Rectal smooth muscle tissue (tissue), 1 donor: Measurements from ENCODE around the gene CHMP2B.
"Not testable (repeated sequence)": the region's sequence is repeated elsewhere in the genome, so short reads cannot be mapped to it uniquely, and the experiment has no call there.

Source experiments
- H3K27ac ChIP-seq: one replicate; pipeline ENCODE4 v1.7.0; 2013; ENCODE audit warnings: low read depth, low read length, inconsistent platforms
- H3K27me3 ChIP-seq: one replicate; pipeline ENCODE4 v1.7.0; 2013; ENCODE audit warnings: low read length; ENCODE audit not compliant: control insufficient read depth, insufficient read depth
- H3K36me3 ChIP-seq: one replicate; pipeline ENCODE4 v1.7.0; 2013; ENCODE audit warnings: low read length; ENCODE audit not compliant: control insufficient read depth, insufficient read depth
- H3K4me1 ChIP-seq: one replicate; pipeline ENCODE4 v1.7.0; 2013; ENCODE audit warnings: low read length; ENCODE audit not compliant: control insufficient read depth, insufficient read depth
- H3K4me3 ChIP-seq: one replicate; pipeline ENCODE4 v1.7.0; 2013; ENCODE audit warnings: low read length
- H3K9ac ChIP-seq: one replicate; pipeline ENCODE4 v1.7.0; 2013; ENCODE audit warnings: low read length

CHMP2B gene

DNA sequence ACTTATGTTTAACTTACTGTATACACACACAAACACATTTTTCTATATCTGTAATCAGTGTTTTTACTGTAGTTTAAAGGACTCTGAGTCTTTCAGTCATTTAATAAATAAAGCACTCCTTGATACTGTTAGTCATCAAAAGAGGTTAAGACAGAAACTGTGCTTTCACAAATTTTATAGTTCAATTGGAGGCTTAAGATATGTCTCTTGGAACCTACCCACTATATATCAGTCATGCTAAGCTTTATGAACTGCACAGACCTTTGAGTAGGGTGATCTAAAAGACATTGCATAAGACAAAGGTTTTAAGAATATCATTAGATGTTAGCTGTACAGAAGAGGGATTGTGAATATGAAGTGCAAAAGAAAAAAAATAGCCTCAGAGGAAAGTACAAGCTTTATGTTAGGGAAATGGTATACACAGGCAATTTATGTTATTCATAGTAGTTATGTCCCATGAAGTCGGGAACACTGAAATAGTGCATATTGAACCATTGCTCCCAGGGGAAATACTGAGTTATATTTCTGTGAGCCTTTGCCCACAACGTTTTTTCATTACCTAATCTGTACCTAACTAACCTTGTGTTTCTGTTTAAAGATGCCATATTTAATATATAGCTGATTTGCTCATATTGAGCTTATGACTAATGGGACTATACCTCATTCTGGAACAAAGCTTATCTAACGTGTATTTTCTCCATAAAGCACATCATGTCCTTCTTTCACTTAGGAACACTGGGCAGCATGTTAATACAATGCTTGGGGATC lies 19.7 kb downstream of the CHMP2B start:
- no peak overlapping the region for H3K4me3 ChIP-seq
- no peaks in the 10 kb centered on the region for H3K36me3 ChIP-seq
- no peak overlapping the region for H3K9ac ChIP-seq
- H3K4me1 ChIP-seq: no peaks in the 10 kb centered on the region
- no peaks in the 10 kb centered on the region for H3K27me3 ChIP-seq
- H3K27ac ChIP-seq: no peak overlapping the region

DNA sequence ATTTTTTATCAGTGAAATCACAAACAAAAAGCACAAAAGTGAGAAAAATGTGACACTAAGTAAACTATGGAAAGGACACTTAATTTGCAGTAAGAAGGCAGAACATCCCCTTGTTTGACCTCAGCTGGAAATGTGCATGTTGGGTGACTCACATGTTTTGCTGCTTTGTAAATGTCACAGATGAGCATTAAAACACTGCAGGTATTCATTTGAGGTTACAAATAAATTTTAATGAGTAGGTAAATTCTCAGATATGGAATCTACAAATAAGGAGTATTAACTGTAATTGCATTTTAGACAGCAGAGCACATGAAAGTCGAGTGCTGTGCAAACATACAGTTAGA lies 20.3 kb downstream of the CHMP2B start:
- Histone ChIP-seq H3K9ac (no peak overlapping the region), H3K4me3 (no peak overlapping the region), H3K4me1 (no peaks in the 10 kb centered on the region), H3K27me3 (no peaks in the 10 kb centered on the region), H3K36me3 (no peaks in the 10 kb centered on the region), H3K27ac (no peak overlapping the region)

DNA sequence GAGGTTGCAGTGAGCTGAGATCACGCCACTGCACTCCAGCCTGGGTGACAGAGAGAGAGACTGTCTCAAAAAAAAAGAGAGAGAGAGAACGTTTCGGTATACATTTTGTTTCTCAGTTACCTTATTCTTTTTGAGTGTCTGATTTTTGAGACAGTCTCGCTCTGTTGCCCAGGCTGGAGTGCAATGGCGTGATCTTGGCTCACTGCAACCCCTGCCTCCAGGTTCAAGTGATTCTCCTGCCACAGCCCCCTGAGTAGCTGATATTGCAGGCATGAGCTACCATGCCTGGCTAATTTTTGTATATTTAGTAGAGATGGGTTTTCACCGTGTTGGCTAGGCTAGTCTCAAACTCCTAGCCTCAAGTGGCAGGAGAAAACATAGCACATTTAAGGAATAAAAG lies 21.1 kb downstream of the CHMP2B start:
- not testable (repeated sequence) for H3K36me3 ChIP-seq, H3K9ac ChIP-seq, H3K27me3 ChIP-seq, H3K27ac ChIP-seq, H3K4me3 ChIP-seq, H3K4me1 ChIP-seq

DNA sequence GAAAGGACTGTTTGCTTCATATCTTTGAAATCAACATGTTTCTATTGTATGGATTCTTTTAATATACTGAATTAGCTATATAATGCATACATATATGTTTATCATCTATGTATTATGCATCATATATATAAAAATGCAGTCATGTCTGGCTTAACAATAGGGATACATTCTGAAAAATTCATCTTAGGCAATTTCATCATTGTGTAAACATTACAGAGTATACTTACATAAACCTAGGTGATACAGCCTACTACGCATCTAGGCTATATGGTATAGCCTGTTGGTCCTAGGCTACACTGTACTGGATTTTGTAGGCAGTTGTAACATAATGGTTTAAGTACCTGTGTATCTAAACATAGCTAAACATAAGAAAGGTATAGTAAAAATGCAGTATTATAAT lies 21.7 kb downstream of the CHMP2B start:
- Histone ChIP-seq H3K36me3 (peaks cover 5% of the 10 kb centered on the region), H3K4me1 (no peaks in the 10 kb centered on the region), H3K27me3 (no peaks in the 10 kb centered on the region), H3K27ac (no peak overlapping the region), H3K9ac (no peak overlapping the region), H3K4me3 (no peak overlapping the region)

DNA sequence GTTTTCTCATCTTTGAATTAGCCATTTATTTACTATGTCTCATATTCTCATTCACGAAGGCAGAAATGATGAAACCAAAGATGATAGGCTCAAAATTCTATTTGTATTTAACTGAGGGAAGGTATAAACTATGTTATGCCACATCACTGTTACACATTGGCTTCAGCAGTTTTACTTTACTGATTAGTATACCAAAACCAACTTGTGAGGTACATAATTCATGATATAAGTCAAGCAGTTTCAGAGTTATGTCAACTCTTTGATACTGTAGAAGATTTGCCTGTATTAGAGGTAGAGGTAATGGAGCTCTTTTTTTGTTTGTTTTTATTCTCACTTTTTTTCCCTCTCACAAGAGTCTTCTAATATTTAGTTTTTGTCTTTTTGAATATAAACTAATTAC lies 22.9 kb downstream of the CHMP2B start:
- no peak overlapping the region for H3K27ac ChIP-seq
- no peak overlapping the region for H3K4me3 ChIP-seq
- H3K9ac ChIP-seq: no peak overlapping the region
- no peaks in the 10 kb centered on the region for H3K27me3 ChIP-seq
- H3K4me1 ChIP-seq: no peaks in the 10 kb centered on the region
- H3K36me3 ChIP-seq: peaks cover 5% of the 10 kb centered on the region

DNA sequence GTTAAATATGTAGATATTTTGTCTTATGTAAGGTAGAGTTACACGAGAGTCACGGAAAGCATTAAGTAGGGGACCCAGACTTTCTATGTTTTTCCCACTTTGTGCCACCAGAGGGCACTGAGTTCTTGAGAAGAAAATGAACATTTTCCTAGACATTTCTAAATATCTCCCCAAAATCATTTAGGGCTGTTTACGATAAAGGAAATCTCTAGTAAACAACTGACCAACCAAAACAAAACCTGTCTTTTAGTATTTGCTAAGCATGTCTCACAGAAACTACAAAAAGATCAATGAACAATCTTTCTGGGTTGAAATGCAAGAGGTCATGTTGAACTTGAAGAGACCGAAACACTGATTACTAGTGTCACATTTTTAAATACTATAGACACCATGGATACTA lies 33.2 kb downstream of the CHMP2B start:
- Histone ChIP-seq H3K9ac (no peak overlapping the region), H3K4me3 (no peak overlapping the region), H3K27me3 (no peaks in the 10 kb centered on the region), H3K27ac (no peak overlapping the region), H3K4me1 (no peaks in the 10 kb centered on the region), H3K36me3 (no peaks in the 10 kb centered on the region)

DNA sequence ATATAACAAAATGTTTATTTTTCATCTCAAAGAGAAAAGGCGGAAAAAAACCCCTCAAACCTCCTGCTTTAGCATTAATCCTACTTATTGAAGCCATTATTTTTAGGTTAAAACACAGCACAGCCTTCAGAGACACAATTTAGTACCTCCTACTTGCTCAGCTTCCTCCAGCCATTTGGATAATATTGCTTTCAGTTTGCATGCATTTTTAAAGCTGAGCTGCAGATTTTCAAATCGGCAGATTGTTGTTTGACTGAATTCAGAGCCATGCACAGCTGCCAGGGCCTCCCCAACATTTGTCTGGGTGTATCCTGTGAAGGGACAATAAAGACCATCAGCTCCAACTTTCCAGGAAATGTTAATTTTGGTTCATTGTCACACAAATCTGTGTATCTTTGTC lies 34.8 kb downstream of the CHMP2B start:
- Histone ChIP-seq H3K4me3 (no peak overlapping the region), H3K27me3 (no peaks in the 10 kb centered on the region), H3K4me1 (no peaks in the 10 kb centered on the region), H3K27ac (no peak overlapping the region), H3K36me3 (no peaks in the 10 kb centered on the region), H3K9ac (no peak overlapping the region)

DNA sequence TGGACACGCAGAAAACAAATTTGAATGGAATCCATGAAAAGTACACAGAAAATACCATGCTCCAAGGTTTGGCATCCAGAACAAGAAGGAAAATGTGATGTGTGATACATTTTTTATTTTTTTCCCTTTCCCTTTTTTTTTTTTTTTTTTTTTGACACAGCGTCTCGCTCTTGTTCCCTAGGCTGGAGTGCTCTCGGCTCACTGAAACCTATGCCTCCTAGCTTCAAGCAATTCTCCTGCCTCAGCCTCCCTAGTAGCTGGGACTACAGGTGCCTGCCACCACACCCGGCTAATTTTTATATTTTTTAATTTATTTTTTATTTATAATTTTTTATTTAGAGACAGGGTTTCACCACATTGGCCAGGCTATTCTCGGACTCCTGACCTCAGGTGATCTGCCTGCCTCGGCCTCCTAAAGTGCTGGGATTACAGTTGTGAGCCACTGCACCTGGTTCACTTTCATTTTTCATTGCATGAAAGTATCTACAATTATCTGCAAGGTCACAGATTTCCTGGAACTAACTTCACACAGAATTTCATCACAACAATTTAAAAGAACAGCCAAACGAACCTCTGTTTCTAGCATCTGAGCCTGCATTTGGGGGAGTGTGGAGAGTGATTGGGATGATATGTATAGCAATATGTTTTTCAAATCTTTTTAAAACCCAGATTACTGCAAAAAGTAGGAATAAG lies 41.0 kb downstream of the CHMP2B start:
- Histone ChIP-seq H3K27ac (no peak overlapping the region), H3K4me3 (no peak overlapping the region), H3K36me3 (no peaks in the 10 kb centered on the region)

DNA sequence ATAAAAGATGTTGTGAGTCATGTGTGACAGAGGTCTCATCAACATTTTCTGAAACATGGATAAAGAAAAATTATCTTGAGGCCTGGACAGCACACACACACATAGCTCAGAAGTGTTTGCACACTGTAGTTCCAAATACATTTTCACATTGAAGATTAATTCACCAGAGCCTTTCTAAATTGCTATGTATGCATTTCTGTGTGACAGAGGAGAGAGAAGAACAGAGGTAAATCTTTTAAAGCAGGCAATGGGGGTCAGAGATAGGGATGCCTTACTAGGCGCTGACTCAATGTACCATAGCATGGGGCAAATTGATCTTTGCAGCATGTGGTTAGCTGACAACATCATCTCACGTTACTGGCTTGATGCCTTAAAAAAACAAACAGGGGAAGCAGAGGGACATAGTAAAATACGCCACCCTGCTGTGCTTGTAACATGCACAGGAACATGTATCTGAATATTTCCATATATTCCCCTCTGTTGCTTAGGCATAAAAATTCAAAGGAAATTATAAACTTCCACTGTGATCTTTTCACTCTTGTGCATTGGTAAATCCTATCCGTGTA lies 41.6 kb downstream of the CHMP2B start:
- no peaks in the 10 kb centered on the region for H3K27me3 ChIP-seq
- H3K36me3 ChIP-seq: no peaks in the 10 kb centered on the region
- H3K9ac ChIP-seq: no peak overlapping the region
- H3K4me1 ChIP-seq: no peaks in the 10 kb centered on the region
- no peak overlapping the region for H3K4me3 ChIP-seq
- no peak overlapping the region for H3K27ac ChIP-seq

More for the DNA sequence above, 41.0 kb downstream of the CHMP2B start:
- Histone ChIP-seq H3K9ac (no peak overlapping the region), H3K27me3 (no peaks in the 10 kb centered on the region), H3K4me1 (no peaks in the 10 kb centered on the region)

DNA sequence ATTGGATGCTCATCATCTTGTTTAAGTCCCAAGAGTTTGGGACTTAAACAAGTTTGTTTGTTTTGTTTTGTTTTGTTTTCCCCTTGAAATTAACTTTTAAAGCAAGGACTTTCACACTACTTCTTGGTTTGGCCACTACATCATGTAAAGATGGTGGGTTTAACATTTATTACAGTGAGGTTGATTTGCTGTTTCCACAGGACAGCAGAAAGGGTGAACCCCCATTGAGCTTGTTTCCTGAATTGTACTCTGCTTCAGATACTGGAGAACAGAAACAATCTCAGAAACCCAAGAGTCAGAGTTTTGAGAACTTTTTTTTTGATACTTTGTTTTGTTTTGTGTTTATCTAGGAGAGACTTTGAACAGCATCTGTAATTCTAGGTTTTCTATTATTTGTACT lies 42.6 kb downstream of the CHMP2B start:
- Histone ChIP-seq H3K27me3 (no peaks in the 10 kb centered on the region), H3K4me3 (no peak overlapping the region), H3K9ac (no peak overlapping the region), H3K27ac (no peak overlapping the region), H3K36me3 (no peaks in the 10 kb centered on the region), H3K4me1 (no peaks in the 10 kb centered on the region)

DNA sequence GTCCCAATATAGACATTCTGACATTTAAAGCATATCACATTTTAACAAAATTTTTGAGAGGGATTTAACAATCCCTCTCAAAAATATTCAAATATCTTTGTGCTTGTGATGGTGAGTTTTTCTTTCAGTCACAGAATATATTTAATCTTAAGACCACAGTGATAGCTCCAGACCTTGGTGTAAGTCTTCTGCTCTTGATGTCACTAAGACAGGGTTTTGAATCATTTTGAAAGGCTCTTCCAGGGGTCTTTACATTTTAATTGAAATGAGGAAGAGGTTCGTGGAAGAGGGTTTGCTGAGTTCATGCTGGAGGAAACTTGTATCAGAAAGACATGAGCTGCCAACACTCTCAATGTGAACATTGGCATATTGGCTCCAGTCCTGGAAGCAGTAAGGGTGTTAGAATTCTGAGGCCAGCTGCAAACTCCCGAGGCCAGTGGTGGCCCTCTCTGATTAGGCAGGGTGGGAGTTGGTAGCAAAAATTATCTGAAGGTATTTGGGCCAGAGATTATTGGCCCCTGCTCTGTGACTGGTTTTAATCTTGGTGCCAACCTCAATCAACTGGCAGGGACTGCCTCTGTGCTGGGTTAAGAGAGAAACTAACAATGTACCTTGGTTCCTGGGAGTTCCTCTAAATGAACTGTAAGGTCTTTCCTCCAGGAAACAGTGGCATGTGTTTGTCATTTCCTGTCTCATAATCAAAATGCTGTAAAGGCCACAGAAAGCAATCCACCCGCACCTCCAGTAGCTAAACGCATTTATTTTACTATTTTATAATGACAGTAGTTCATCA lies 44.0 kb downstream of the CHMP2B start:
- no peaks in the 10 kb centered on the region for H3K27me3 ChIP-seq
- H3K27ac ChIP-seq: no peak overlapping the region
- H3K9ac ChIP-seq: no peak overlapping the region
- no peaks in the 10 kb centered on the region for H3K36me3 ChIP-seq
- no peak overlapping the region for H3K4me3 ChIP-seq
- H3K4me1 ChIP-seq: no peaks in the 10 kb centered on the region

DNA sequence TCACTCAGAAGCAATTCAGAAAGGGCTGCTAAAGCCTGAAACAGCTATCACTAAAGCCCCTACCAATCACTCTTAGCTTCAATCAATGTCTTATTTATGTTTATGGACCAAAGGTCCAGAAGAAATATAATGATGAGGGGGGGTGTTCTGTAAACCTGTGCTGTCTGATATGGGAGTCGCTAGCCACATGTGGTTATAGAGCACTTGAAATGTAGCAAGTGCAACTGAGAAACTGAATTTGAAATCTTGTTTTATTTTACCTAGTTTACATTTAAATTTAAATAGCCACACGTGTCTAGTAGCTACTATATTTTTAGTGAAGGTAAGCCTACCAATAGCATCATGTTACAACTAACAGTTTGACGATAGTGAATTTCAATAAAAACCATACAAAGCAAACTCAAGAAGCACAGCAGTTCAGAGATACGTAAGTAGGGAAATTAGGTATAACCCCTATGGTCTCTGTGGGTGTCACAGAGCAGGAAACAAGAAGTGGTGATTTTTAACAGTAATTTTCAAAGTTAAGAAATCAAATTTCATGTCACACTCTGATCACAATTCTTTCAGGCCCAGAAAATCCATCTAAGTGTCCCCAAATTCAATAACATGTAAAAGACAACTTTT lies 45.7 kb downstream of the CHMP2B start:
- Histone ChIP-seq H3K36me3 (no peaks in the 10 kb centered on the region), H3K27me3 (no peaks in the 10 kb centered on the region), H3K27ac (no peak overlapping the region), H3K4me3 (no peak overlapping the region), H3K4me1 (no peaks in the 10 kb centered on the region), H3K9ac (no peak overlapping the region)
